ENCODE data around the gene C1orf167.

The C1orf167 gene

DNA sequence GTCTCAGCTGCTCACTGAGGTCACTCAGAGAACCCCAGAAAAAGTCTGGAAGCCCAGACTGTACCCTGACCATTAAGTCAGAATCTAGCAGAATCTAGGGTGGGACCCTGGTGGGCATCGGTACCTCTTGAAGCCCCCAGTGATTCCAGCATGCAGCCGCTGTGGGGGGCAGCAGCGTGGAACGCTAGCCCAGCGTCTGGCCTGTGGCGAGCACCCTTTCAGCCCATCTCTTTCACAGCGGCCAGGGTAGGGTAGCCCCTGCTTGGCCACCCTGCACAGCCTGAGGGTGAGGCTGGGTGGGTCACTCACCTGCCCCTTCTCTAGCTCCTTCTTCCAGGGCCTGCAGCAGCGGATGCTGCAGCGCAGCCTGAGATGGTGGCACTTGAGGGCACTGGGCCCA lies 16.3 kb downstream of the C1orf167 start:
- no peaks in the 10 kb centered on the region for H3K79me2 ChIP-seq (ENCODE audit: insufficient read depth, low read length)
- no peak overlapping the region for H3K27ac ChIP-seq (ENCODE audit: low read depth, low read length)
- no peak overlapping the region for H3K9ac ChIP-seq (ENCODE audit: low read length)
- no peaks in the 10 kb centered on the region for H3K9me2 ChIP-seq (replicated peaks; ENCODE audit: insufficient read depth, low read length)
- H3K36me3 ChIP-seq (ENCODE audit: low read length) = no peaks in the 10 kb centered on the region
- H3F3A ChIP-seq (ENCODE audit: insufficient read depth) = no peaks in the 10 kb centered on the region
- H3K4me2 ChIP-seq (ENCODE audit: low read depth, low read length, poor library complexity, severe bottlenecking) = no peak overlapping the region
- no peaks in the 10 kb centered on the region for H3K27me3 ChIP-seq (ENCODE audit: low read length)
- no peak overlapping the region for H3K4me3 ChIP-seq (ENCODE audit: insufficient read depth, low read length, poor library complexity, severe bottlenecking)
- no peaks in the 10 kb centered on the region for H4K20me1 ChIP-seq (ENCODE audit: low read depth, low read length)
- H3K9me3 ChIP-seq (ENCODE audit: insufficient read depth, low read length) = no peaks in the 10 kb centered on the region
- H2AFZ ChIP-seq (ENCODE audit: low read depth, low read length, severe bottlenecking) = no peak overlapping the region
- TF ChIP-seq, protein P1, sequence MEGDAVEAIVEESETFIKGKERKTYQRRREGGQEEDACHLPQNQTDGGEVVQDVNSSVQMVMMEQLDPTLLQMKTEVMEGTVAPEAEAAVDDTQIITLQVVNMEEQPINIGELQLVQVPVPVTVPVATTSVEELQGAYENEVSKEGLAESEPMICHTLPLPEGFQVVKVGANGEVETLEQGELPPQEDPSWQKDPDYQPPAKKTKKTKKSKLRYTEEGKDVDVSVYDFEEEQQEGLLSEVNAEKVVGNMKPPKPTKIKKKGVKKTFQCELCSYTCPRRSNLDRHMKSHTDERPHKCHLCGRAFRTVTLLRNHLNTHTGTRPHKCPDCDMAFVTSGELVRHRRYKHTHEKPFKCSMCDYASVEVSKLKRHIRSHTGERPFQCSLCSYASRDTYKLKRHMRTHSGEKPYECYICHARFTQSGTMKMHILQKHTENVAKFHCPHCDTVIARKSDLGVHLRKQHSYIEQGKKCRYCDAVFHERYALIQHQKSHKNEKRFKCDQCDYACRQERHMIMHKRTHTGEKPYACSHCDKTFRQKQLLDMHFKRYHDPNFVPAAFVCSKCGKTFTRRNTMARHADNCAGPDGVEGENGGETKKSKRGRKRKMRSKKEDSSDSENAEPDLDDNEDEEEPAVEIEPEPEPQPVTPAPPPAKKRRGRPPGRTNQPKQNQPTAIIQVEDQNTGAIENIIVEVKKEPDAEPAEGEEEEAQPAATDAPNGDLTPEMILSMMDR (IDR thresholded peaks at IDR 0.05; ENCODE audit: insufficient read depth, low read length, poor library complexity, severe bottlenecking) = no peak
- TF ChIP-seq EZH2phosphoT487 (conservative IDR thresholded peaks at IDR 0.05; ENCODE audit: low read length) = no peak

DNA sequence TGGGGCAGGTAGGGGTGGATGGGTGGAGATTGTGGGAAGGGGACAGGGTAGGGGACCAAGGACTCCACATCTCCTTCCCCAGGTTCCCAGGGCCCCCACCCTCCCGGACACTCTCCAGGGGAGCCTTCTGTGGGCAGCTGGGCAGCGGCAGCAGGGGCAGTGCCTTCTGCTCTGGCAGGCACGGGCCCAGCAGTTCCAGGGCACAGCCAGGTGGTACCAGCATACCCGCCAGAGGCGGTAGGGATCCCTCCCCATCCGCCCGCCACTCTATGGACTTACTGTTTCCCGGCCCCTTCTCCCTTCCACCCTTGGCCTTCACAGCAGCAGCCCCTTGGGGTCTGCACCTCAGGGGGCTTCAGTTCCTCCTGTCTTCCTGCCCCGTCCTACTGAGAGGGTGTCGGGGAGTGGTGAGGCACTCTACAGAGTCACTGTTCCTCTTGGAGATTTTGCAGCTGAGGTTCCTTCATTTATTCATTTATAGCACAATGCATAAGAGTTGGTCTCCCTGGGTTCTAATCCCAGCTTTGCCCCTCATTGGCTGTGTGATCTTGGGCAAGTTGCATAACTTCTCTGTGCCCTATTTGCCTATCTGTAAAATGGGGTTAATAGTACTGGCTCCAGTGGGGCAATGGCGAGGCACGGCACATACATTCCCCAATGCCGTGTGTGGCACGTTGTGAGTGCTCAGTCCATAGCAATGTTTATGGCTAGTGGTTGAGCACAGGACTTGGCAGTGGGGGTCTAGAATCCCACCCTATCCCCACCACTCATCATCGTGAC lies 17.0 kb downstream of the C1orf167 start:
- Histone ChIP-seq H3K79me2 (ENCODE audit: insufficient read depth, low read length) (no peaks in the 10 kb centered on the region), H3K36me3 (ENCODE audit: low read length) (no peaks in the 10 kb centered on the region), H3F3A (ENCODE audit: insufficient read depth) (no peaks in the 10 kb centered on the region), H3K9me3 (ENCODE audit: insufficient read depth, low read length) (no peaks in the 10 kb centered on the region), H3K4me3 (ENCODE audit: insufficient read depth, low read length, poor library complexity, severe bottlenecking) (no peak overlapping the region), H2AFZ (ENCODE audit: low read depth, low read length, severe bottlenecking) (no peak overlapping the region), H3K27me3 (ENCODE audit: low read length) (no peaks in the 10 kb centered on the region), H3K4me2 (ENCODE audit: low read depth, low read length, poor library complexity, severe bottlenecking) (no peak overlapping the region), H3K27ac (ENCODE audit: low read depth, low read length) (no peak overlapping the region), H3K9ac (ENCODE audit: low read length) (no peak overlapping the region), H4K20me1 (ENCODE audit: low read depth, low read length) (no peaks in the 10 kb centered on the region), H3K9me2 (replicated peaks; ENCODE audit: insufficient read depth, low read length) (no peaks in the 10 kb centered on the region)
- TF ChIP-seq EZH2phosphoT487 (conservative IDR thresholded peaks at IDR 0.05; ENCODE audit: low read length) = no peak
- TF ChIP-seq, protein P1 (IDR thresholded peaks at IDR 0.05; ENCODE audit: insufficient read depth, low read length, poor library complexity, severe bottlenecking) = no peak

DNA sequence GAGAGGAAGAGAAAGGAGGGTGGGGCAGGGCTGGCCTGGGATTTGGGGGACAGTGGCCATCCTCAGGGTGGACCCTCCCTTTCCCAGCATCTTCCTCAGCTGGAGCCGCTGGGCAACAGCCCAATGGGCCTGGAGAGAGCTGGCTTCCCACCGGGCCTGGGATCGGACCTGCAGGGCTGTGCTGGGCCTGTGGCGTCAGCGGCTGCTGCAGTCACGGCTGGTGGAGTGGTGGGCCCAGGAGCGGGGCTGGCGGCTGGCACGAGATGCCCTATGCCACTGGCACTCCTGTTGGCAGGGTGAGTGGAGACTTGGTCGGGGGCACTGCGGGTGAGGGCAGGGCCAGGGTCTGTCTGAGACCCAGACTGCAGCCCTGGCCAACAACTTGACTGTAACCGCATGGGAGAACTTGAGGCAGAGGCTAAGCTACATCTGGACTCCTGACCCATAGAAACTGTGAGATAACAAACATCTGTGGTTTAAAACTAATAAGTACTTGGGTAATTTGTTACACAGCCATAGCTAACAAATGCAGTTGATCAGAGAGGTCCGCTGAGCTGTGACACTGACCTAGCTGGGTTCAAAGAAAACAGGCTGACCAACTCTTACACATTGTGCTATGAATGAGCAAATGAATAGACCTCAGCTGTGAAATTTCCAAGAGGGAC lies 17.9 kb downstream of the C1orf167 start:
- Histone ChIP-seq H3F3A (ENCODE audit: insufficient read depth) (no peaks in the 10 kb centered on the region), H4K20me1 (ENCODE audit: low read depth, low read length) (no peaks in the 10 kb centered on the region), H2AFZ (ENCODE audit: low read depth, low read length, severe bottlenecking) (no peak overlapping the region), H3K36me3 (ENCODE audit: low read length) (no peaks in the 10 kb centered on the region), H3K9ac (ENCODE audit: low read length) (no peak overlapping the region), H3K9me3 (ENCODE audit: insufficient read depth, low read length) (no peaks in the 10 kb centered on the region), H3K27me3 (ENCODE audit: low read length) (no peaks in the 10 kb centered on the region), H3K4me2 (ENCODE audit: low read depth, low read length, poor library complexity, severe bottlenecking) (no peak overlapping the region), H3K4me3 (ENCODE audit: insufficient read depth, low read length, poor library complexity, severe bottlenecking) (no peak overlapping the region), H3K9me2 (replicated peaks; ENCODE audit: insufficient read depth, low read length) (no peaks in the 10 kb centered on the region), H3K27ac (ENCODE audit: low read depth, low read length) (no peak overlapping the region), H3K79me2 (ENCODE audit: insufficient read depth, low read length) (no peaks in the 10 kb centered on the region)
- TF ChIP-seq EZH2phosphoT487 (conservative IDR thresholded peaks at IDR 0.05; ENCODE audit: low read length) = no peak
- TF ChIP-seq, protein P1 (IDR thresholded peaks at IDR 0.05; ENCODE audit: insufficient read depth, low read length, poor library complexity, severe bottlenecking) = no peak
